Posterior cingulate gyrus (tissue), 11 donors: ENCODE results near the gene ZBTB33.

ENCODE experiments used
- DNase-seq, 10 donors: peaks; one replicate each; pipeline versions ENCODE4 v3.0.0 to v3.0.0-alpha.2; 2020 to 2021; ENCODE audit warnings: mixed read lengths in 3 of 10
- intact Hi-C: fragments of 100-400 bp; cut with DNase I; formaldehyde crosslinking; loops from one replicate; pipeline ENCODE4 v1.15.1; 2023

ZBTB33 gene

DNA sequence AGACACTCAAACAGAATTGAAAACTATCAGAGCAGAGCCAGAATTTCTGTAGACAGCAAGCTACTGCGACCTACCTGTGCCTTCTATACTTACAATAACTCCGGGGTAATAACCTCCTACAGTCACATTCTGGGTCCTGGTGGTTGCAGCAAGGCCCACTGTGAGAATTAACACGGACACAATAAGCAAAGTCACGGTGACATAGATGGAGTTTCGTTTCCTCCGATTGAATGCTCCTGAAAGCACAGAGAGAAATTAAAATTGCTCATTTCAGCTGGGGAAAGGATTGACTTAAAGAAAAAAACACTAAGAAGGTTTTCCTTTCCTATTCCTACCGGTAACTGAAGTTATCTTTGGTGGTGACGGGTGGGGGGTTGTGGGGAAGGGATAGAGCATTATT lies 53.6 kb downstream of the ZBTB33 start:
- no peak for DNase-seq
- intact Hi-C loops = no loop called here

- no peak for DNase-seq
- intact Hi-C loops = no loop called here
Measured at GRCh38 chrX:120305531-120306141, 55.0 kb downstream of the ZBTB33 start.

DNA sequence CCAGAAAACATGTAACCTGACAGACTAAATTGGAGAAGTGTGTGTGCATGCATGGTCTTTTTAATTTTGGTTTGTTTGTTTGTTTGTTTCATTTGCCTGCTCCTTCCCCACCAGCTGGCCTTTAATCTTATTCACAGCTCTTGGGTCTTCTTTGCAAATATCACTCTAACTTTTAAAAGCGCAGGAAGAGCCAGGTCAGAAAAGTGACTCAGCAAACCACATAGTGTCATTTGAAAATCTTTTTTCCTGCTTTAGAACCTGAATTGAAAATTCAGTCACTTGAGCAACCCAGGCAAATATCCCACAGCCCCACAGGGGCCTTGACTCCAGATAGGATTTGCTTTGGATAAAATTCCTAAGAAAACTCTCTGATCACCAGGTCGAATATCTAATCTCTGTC lies 56.0 kb downstream of the ZBTB33 start:
- intact Hi-C loops = no loop called here
- DNase-seq = no peak
